Choroid plexus epithelial cell (primary cell): Measurements from ENCODE around the gene NOS2.
"Not testable (repeated sequence)": the region's sequence is repeated elsewhere in the genome, so short reads cannot be mapped to it uniquely, and the experiment has no call there.

Experiments used
- DNase-seq: peaks from one replicate; pipeline ENCODE4 v3.0.0-alpha.2; 2010; ENCODE audit warnings: low read depth
- H3K4me3 ChIP-seq: 2 replicates; pipeline ENCODE4 v1.5.1; 2011; ENCODE audit warnings: low read depth, mild to moderate bottlenecking, control low read depth, low read length, moderate library complexity
- CTCF ChIP-seq: conservative IDR thresholded peaks from 2 replicates; pipeline ENCODE4 v1.5.1; 2011; ENCODE audit warnings: low read depth, mild to moderate bottlenecking, control low read depth, inconsistent platforms, low read length, moderate library complexity

NOS2 gene

GRCh38 chr17:27836651-27837050, 36.3 kb upstream of the NOS2 start:
- no peak for TF ChIP-seq CTCF
- no peak overlapping the region for H3K4me3 ChIP-seq
- no peak for DNase-seq

GRCh38 chr17:27834571-27834970, 34.2 kb upstream of the NOS2 start:
- no peak for DNase-seq
- H3K4me3 ChIP-seq: no peak overlapping the region
- TF ChIP-seq CTCF: no peak

GRCh38 chr17:27832831-27833230, 32.5 kb upstream of the NOS2 start:
- no peak overlapping the region for H3K4me3 ChIP-seq
- TF ChIP-seq CTCF: no peak
- DNase-seq: no peak

- DNase-seq: peak; percentile 42
- not testable (repeated sequence) for H3K4me3 ChIP-seq
These were observed 29.6 kb upstream of the NOS2 start for GRCh38 chr17:27829888-27830287.

GRCh38 chr17:27829143-27829711, 28.9 kb upstream of the NOS2 start:
- not testable (repeated sequence) for DNase-seq

GRCh38 chr17:27825459-27825858, 25.1 kb upstream of the NOS2 start:
- TF ChIP-seq CTCF: no peak
- DNase-seq: no peak
- H3K4me3 ChIP-seq: no peak overlapping the region

More at GRCh38 chr17:27829143-27829711, 28.9 kb upstream of the NOS2 start:
- H3K4me3 ChIP-seq: not testable (repeated sequence)

- no peak for DNase-seq
- H3K4me3 ChIP-seq: no peak overlapping the region
- TF ChIP-seq CTCF: no peak
These were observed 24.4 kb upstream of the NOS2 start for GRCh38 chr17:27824745-27825144.

- no peak for DNase-seq
- no peak for TF ChIP-seq CTCF
- no peak overlapping the region for H3K4me3 ChIP-seq
These were observed 23.9 kb upstream of the NOS2 start for GRCh38 chr17:27824176-27824715.

GRCh38 chr17:27822108-27822507, 21.8 kb upstream of the NOS2 start:
- not testable (repeated sequence) for H3K4me3 ChIP-seq, DNase-seq
